Activated CD4-positive, alpha-beta memory T cell treated with anti-CD3 and anti-CD28 coated beads, Interleukin-2, amount 10 ng/mL, durations not matched to agents 7 days and 5 days (primary cell): ENCODE data around the gene ZNF19. TPM values are rescaled to one million over a fixed set of nuclear protein-coding genes. Genes with fewer than 3 reads are reported as not detected.
A peak's percentile ranks its signal among the peaks of the same experiment; 100 is the strongest.
"Not testable (repeated sequence)": the region's sequence is repeated elsewhere in the genome, so short reads cannot be mapped to it uniquely, and the experiment has no call there.

Experiments used
- CTCF ChIA-PET: fragments of 350-600 bp; sonication (Branson Sonifier 250); formaldehyde crosslinking; loops from one replicate; lab custom pipeline; 2021; ENCODE audit warnings: antibody characterized with exemption, inconsistent platforms; lab: Charles Lee
- POLR2A ChIA-PET: fragments of 350-600 bp; sonication (Branson Sonifier 250); formaldehyde crosslinking; loops from one replicate; lab custom pipeline; 2021; ENCODE audit warnings: antibody characterized with exemption; lab: Charles Lee
- DNase-seq: peaks from one replicate; pipeline ENCODE4 v3.0.0-alpha.2; 2020
- H3K27ac Mint-ChIP-seq: one replicate; pipeline ENCODE4 v1.8.0; 2021; ENCODE audit warnings: mild to moderate bottlenecking, mixed read lengths
- H3K27me3 Mint-ChIP-seq: one replicate; pipeline ENCODE4 v1.8.0; 2021; ENCODE audit warnings: mixed read lengths
- H3K36me3 Mint-ChIP-seq: one replicate; pipeline ENCODE4 v1.8.0; 2021; ENCODE audit warnings: low read depth, mixed read lengths
- H3K4me1 Mint-ChIP-seq: one replicate; pipeline ENCODE4 v1.8.0; 2021; ENCODE audit warnings: mixed read lengths
- H3K4me3 Mint-ChIP-seq: one replicate; pipeline ENCODE4 v1.8.0; 2021; ENCODE audit warnings: mild to moderate bottlenecking, mixed read lengths
- H3K9me3 Mint-ChIP-seq: one replicate; pipeline ENCODE4 v1.8.0; 2021; ENCODE audit warnings: mixed read lengths
- total RNA-seq, 2 experiments: library from RNA; stranded (reverse); gene quantifications; one replicate each; pipeline ENCODE4 v1.2.3, GENCODE V29; 2021

Gene ZNF19
- total RNA-seq, 2 experiments from 2014 or later = 2.1 to 2.8 TPM

- ChIA-PET POLR2A (no interaction called here), CTCF (no interaction called here)
- H3K27me3 Mint-ChIP-seq = peaks cover 15% of the 10 kb centered on the region
- DNase-seq = no peak
- no peaks in the 10 kb centered on the region for H3K9me3 Mint-ChIP-seq
- H3K36me3 Mint-ChIP-seq = no peaks in the 10 kb centered on the region
- H3K27ac Mint-ChIP-seq = no peak overlapping the region
- no peaks in the 10 kb centered on the region for H3K4me1 Mint-ChIP-seq
- H3K4me3 Mint-ChIP-seq = no peak overlapping the region
Observed at GRCh38 chr16:71507061-71507460, 17.9 kb upstream of the ZNF19 start.

GRCh38 chr16:71504901-71505300 is 15.8 kb upstream of the ZNF19 start:
- DNase-seq = no peak
- no peak overlapping the region for H3K4me3 Mint-ChIP-seq
- peaks cover 15% of the 10 kb centered on the region for H3K27me3 Mint-ChIP-seq
- H3K4me1 Mint-ChIP-seq = no peaks in the 10 kb centered on the region
- CTCF ChIA-PET = no interaction called here
- POLR2A ChIA-PET = no interaction called here
- H3K27ac Mint-ChIP-seq = no peak overlapping the region
- no peaks in the 10 kb centered on the region for H3K9me3 Mint-ChIP-seq
- H3K36me3 Mint-ChIP-seq = no peaks in the 10 kb centered on the region

GRCh38 chr16:71504051-71504450 is 14.9 kb upstream of the ZNF19 start:
- H3K9me3 Mint-ChIP-seq, DNase-seq, POLR2A ChIA-PET, H3K27ac Mint-ChIP-seq, H3K4me3 Mint-ChIP-seq, H3K4me1 Mint-ChIP-seq, CTCF ChIA-PET, H3K36me3 Mint-ChIP-seq: not testable (repeated sequence)
- peaks cover 11% of the 10 kb centered on the region for H3K27me3 Mint-ChIP-seq

- ChIA-PET POLR2A (no interaction called here), CTCF (interaction anchor here (2.1 to 4.5 kb wide), 2 partner anchors 90 to 109 kb away, joined by 7 to 72 read pairs; no protein-coding TSS in a partner anchor)
- H3K4me1 Mint-ChIP-seq = no peaks in the 10 kb centered on the region
- no peaks in the 10 kb centered on the region for H3K9me3 Mint-ChIP-seq
- peaks cover 3% of the 10 kb centered on the region for H3K27me3 Mint-ChIP-seq
- H3K27ac Mint-ChIP-seq = no peak overlapping the region
- H3K36me3 Mint-ChIP-seq = no peaks in the 10 kb centered on the region
- H3K4me3 Mint-ChIP-seq = no peak overlapping the region
- no peak for DNase-seq
Observed at GRCh38 chr16:71501547-71501946, 12.4 kb upstream of the ZNF19 start.

- H3K4me3 Mint-ChIP-seq = no peak overlapping the region
- H3K27me3 Mint-ChIP-seq = peaks cover 3% of the 10 kb centered on the region
- DNase-seq = no peak
- ChIA-PET CTCF (interaction anchor here (2.1 to 4.5 kb wide), 3 partner anchors 13 to 110 kb away, joined by 7 to 72 read pairs (median 15); partner anchors contain the start of gene ZNF19), POLR2A (no interaction called here)
- H3K36me3 Mint-ChIP-seq = no peaks in the 10 kb centered on the region
- H3K4me1 Mint-ChIP-seq = no peaks in the 10 kb centered on the region
- no peaks in the 10 kb centered on the region for H3K9me3 Mint-ChIP-seq
- no peak overlapping the region for H3K27ac Mint-ChIP-seq
Observed at GRCh38 chr16:71500964-71501363, 11.8 kb upstream of the ZNF19 start.

DNA sequence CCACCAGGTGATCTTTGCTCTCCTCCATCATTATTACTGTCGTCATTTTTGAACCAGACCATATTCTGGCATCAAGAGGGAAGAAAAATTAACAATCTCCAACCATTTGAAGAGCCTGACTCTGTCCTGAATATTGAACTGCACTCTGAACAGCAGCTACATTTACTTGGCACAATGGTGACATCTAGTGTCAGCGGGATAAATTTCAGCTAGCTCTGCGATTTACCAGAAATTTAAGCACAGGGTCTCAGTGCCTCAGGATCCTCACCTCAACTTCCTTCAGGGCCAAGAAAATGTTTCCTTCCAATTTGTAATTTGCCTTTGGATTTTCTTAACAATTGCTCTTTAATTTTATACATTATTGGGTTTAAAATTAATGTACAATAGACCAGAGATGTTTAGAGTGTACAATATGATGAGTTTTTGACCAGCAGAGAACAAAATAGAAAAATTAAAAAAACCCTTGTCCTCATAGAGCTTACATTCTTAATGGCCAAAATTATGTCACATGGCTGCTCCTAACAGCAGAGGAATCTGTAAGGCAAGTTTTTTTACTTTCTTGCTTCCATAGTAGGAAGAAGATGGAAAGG is 10.7 kb upstream of the ZNF19 start:
- no peak overlapping the region for H3K27ac Mint-ChIP-seq
- no peaks in the 10 kb centered on the region for H3K36me3 Mint-ChIP-seq
- no peaks in the 10 kb centered on the region for H3K4me1 Mint-ChIP-seq
- H3K27me3 Mint-ChIP-seq = peaks cover 3% of the 10 kb centered on the region
- peak; percentile 51 for DNase-seq
- CTCF ChIA-PET = interaction anchor here (0.5 to 4.5 kb wide), 17 partner anchors 8 to 188 kb away, joined by 3 to 72 read pairs (median 3); partner anchors contain the start of gene ZNF19
- POLR2A ChIA-PET = no interaction called here
- H3K9me3 Mint-ChIP-seq = no peaks in the 10 kb centered on the region
- H3K4me3 Mint-ChIP-seq = no peak overlapping the region

- no peaks in the 10 kb centered on the region for H3K4me1 Mint-ChIP-seq
- H3K27me3 Mint-ChIP-seq = peaks cover 3% of the 10 kb centered on the region
- POLR2A ChIA-PET = no interaction called here
- CTCF ChIA-PET = interaction anchor here (0.6 to 4.5 kb wide), 4 partner anchors 36 to 111 kb away, joined by 3 to 72 read pairs (median 4); partner anchors contain the start of gene ZNF23
- no peak for DNase-seq
- H3K27ac Mint-ChIP-seq = no peak overlapping the region
- no peaks in the 10 kb centered on the region for H3K9me3 Mint-ChIP-seq
- H3K4me3 Mint-ChIP-seq = no peak overlapping the region
- no peaks in the 10 kb centered on the region for H3K36me3 Mint-ChIP-seq
Observed at GRCh38 chr16:71498031-71498430, 8.9 kb upstream of the ZNF19 start.

- Mint-ChIP-seq H3K9me3 (no peaks in the 10 kb centered on the region), H3K36me3 (no peaks in the 10 kb centered on the region), H3K27me3 (peaks cover 6% of the 10 kb centered on the region), H3K4me1 (peaks cover 1% of the 10 kb centered on the region), H3K27ac (no peak overlapping the region), H3K4me3 (no peak overlapping the region)
- POLR2A ChIA-PET = no interaction called here
- CTCF ChIA-PET = interaction anchor here (0.7 to 1.1 kb wide), 2 partner anchors 31 to 118 kb away, joined by 3 read pairs; partner anchors contain the start of gene ZNF23
- DNase-seq = no peak
Observed at GRCh38 chr16:71493213-71493612, 4.1 kb upstream of the ZNF19 start.

- Mint-ChIP-seq H3K9me3 (no peaks in the 10 kb centered on the region), H3K27me3 (peaks cover 6% of the 10 kb centered on the region), H3K4me3 (no peak overlapping the region), H3K27ac (no peak overlapping the region), H3K36me3 (no peaks in the 10 kb centered on the region), H3K4me1 (peaks cover 1% of the 10 kb centered on the region)
- no peak for DNase-seq
- ChIA-PET POLR2A (no interaction called here), CTCF (interaction anchor here (0.7 kb wide), 1 partner anchor 30 kb away, joined by 3 read pairs; the partner anchor contains the start of gene ZNF23)
Observed at GRCh38 chr16:71492786-71493185, 3.7 kb upstream of the ZNF19 start.

- Mint-ChIP-seq H3K36me3 (no peaks in the 10 kb centered on the region), H3K9me3 (no peaks in the 10 kb centered on the region), H3K27me3 (peaks cover 4% of the 10 kb centered on the region), H3K4me1 (peaks cover 1% of the 10 kb centered on the region), H3K4me3 (no peak overlapping the region), H3K27ac (no peak overlapping the region)
- DNase-seq = no peak
- CTCF ChIA-PET = interaction anchor here (0.6 to 1.0 kb wide), 2 partner anchors 9 to 111 kb away, joined by 3 to 4 read pairs; no protein-coding TSS in a partner anchor
- POLR2A ChIA-PET = no interaction called here
Observed at GRCh38 chr16:71491054-71491453, 1.9 kb upstream of the ZNF19 start.

DNA sequence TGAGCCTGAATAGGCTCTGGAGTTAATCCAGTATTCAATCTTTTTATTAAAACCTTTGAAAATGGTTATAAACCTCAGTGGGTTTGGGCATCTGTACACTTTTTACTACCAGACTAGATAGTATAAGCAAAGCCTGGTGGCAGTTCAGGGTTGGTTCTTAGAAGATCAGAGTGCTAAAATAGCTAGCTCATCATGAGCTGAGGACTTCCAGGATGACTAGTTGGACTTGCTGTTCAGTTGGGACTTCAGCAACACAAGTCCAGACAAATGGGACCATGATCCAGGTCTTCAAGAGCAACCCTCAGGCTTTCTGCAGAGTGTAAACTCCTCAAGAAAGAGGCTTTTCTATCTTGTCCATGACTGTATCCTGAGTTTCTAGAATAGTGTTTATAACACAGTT is 1.2 kb upstream of the ZNF19 start:
- Mint-ChIP-seq H3K27ac (no peak overlapping the region), H3K4me3 (no peak overlapping the region), H3K36me3 (no peaks in the 10 kb centered on the region), H3K9me3 (no peaks in the 10 kb centered on the region), H3K4me1 (peaks cover 4% of the 10 kb centered on the region), H3K27me3 (peaks cover 4% of the 10 kb centered on the region)
- POLR2A ChIA-PET = interaction anchor here (1.0 kb wide), 1 partner anchor 29 kb away, joined by 5 read pairs; the partner anchor contains the start of gene ZNF23
- DNase-seq = no peak
- CTCF ChIA-PET = interaction anchor here (1.9 to 3.9 kb wide), 2 partner anchors 9 to 11 kb away, joined by 5 to 15 read pairs; no protein-coding TSS in a partner anchor

GRCh38 chr16:71484006-71484893 is 4.9 kb downstream of the ZNF19 start:
- DNase-seq = peak; percentile 82
- CTCF ChIA-PET = interaction anchor here (1.0 to 2.8 kb wide), 6 partner anchors 10 to 72 kb away, joined by 3 to 10 read pairs (median 4); partner anchors contain the start of gene ZNF23
- H3K36me3 Mint-ChIP-seq = no peaks in the 10 kb centered on the region
- POLR2A ChIA-PET = interaction anchor here (0.9 to 2.7 kb wide), 2 partner anchors 19 to 21 kb away, joined by 3 to 26 read pairs; partner anchors contain the start of gene ZNF23
- peak overlapping the region; percentile 79 for H3K4me3 Mint-ChIP-seq
- no peaks in the 10 kb centered on the region for H3K9me3 Mint-ChIP-seq
- peaks cover 22% of the 10 kb centered on the region for H3K4me1 Mint-ChIP-seq
- peak overlapping the region; percentile 77 for H3K27ac Mint-ChIP-seq
- peaks cover 2% of the 10 kb centered on the region for H3K27me3 Mint-ChIP-seq

DNA sequence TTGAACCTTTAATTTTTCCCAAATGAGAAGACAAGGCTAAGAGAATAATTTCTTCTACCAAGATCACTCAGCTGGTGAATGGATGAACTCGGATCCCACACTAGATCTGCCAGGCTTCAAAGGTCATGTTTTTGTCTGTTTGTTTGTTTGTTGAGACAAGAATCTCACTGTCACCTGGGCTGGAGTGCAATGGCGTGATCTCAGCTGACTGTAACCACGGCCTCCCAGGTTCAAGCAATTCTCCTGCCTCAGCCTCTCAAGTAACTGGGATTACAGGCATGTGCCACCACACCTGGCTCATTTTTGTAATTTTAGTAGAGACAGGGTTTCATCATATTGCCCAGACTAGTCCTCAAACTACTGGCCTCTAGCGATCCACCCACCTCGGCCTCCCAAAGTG is 6.6 kb downstream of the ZNF19 start:
- Mint-ChIP-seq H3K27ac (no peak overlapping the region), H3K9me3 (no peaks in the 10 kb centered on the region), H3K4me1 (peaks cover 24% of the 10 kb centered on the region), H3K27me3 (peaks cover 2% of the 10 kb centered on the region), H3K36me3 (no peaks in the 10 kb centered on the region), H3K4me3 (no peak overlapping the region)
- ChIA-PET POLR2A (no interaction called here), CTCF (no interaction called here)
- no peak for DNase-seq
